HG02759 (cell line): ENCODE results near the gene ANKZF1.

Source experiments
- ATAC-seq: cut with Tn5 transposase; IDR thresholded peaks from one replicate; pipeline ENCODE4 v1.9.1; 2021; ENCODE audit warnings: mild to moderate bottlenecking, moderate library complexity; ENCODE audit not compliant: unreplicated experiment

The ANKZF1 gene

DNA sequence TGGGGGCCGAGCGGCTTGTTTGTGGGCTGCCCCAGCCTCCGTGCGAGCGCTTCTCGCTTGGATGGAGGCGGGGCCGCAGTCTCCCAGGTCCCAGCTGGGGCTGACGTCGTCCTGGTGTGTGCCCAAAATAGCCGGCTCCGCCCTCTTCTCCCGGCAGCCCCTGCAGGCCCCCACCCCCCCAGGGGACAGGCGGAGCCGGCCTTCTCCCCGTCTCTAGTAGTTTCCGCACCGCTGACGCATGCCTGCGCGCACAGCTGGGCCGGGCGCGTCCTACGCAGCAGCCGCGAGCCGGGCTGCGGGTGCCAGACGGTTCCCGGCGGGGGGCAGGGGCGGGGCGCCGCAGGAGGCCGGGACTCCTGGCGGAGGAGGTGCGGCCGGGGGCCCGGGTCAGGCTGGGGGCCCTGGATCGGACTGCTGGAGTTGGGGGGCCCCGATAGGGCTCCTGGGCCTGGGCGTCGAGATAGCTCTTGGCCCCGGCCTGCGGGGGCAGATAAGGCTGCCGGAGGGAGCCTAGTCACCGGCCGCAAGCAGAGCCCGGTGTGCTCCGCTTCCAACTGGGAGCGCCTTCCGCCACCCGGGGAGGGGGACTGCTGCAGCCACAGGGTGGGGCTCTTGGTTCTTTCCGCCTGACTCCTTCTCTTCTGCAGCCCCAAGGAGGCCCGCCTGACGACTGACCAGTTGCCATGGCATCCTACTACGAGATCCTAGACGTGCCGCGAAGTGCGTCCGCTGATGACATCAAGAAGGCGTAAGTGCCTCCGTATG is 49.7 kb downstream of the ANKZF1 start, which contains the start of gene DNAJB2:
TSS of gene DNAJB2 (plus strand) at position 216 of the 765 bp plus-strand sequence. CDS start at position 684, 468 bp downstream.
- ATAC-seq: peak; percentile 90

DNA sequence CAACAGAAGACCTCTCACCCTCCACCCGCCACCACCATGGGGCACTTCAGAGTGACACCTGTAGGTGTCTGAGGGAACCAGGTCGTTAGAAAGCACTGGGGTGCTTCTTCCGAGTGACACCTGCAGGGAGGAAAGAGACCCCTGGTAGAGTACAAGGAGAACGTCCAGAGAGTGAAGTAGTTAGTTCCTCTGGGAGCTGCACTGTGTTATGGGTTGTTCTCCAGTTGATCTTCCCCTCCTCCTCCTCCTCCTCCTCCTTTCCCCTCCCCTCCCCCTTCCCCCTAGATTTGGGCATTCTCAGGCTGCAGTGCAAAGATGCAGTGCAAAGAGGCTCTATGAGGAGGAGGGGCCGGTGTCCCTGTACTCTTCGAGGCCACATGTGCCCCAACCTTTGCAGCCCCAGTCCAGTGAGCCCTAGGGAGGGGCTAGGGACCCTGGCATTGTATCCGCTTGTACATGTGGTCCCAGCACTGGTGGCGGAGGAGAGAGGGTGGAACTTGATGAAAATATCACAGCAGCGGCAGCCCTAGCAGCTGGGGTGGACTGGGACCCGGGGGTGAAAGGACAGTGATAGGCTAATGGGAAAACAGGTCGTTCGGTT is 50.4 kb downstream of the ANKZF1 start:
- no peak for ATAC-seq

DNA sequence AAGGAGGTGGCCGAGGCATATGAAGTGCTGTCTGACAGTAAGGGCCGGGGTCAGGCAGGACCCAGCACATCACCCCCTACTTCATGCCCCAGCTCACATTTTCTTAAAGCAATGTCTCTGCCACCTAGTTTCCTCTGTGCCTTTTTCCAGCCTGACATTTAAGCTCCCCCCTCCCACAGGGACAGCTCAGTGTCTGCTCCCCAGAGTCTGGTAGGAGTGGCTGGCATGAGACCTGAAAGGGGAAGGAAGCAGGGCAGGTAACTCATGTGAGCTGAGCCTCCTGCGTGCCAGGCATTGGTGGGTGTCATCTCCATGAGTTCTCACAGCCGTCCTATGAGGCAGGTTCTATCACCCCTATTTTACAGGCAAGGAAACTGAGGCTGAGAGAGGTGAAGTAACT is 51.0 kb downstream of the ANKZF1 start:
- no peak for ATAC-seq

DNA sequence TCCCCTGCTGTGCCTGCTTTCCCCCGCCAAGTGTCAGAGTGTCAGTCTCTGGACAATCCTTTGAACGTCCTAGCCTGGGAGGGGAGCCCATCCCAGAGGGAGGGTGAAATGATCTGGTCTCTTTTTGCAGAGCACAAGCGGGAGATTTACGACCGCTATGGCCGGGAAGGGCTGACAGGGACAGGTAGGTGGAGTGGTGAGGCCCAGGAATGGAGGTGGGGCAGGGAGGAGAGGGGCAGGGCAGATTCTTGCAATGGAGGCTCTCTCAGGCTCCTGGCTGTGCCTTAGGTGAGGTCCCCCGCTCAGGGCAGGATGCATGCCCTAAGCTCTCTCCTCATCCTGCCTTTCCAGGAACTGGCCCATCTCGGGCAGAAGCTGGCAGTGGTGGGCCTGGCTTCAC is 52.0 kb downstream of the ANKZF1 start:
- no peak for ATAC-seq

DNA sequence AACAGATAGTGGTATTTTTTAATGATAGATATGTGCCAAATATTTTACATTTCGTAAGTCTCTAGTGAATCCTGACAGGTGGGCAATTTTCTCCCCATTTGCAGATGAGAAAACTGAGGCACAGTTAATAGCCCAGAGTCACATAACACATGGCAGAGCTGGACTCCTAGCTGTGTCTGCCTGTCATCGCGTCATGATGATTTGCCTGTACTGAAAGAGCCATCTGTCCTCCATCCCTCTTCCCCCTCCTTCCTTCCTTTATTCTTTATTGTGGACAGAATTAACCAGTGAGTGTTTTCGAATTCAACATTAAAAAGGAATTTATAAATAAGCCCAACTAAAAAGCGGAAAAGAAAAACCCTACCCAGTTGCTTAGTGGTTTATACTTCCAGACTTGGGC is 52.8 kb downstream of the ANKZF1 start:
- ATAC-seq: no peak

DNA sequence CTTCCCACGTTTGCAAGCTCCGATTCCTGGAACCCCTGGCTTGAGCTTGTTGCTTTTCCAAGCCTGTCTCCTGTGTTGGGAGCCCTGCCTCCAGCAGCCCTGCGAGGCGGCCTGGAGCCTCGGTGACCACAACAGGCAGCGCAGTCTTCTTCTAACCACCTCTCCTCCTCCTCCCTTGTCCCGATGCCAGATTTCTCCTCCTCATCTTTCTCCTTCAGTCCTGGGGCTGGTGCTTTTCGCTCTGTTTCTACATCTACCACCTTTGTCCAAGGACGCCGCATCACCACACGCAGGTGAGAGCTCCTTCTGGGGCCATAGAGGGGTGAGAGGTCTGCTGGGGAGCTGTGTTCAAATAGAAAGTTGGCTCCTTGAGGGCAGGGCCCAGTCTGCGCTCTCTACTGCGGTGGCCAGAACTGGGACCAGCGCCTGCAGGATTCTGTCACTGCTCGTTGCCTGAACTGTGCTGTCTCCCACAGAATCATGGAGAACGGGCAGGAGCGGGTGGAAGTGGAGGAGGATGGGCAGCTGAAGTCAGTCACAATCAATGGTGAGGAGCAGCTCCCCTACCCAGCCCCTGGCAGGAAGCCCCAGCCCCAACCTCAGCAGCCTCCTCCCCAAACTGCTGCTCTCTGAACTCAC is 53.5 kb downstream of the ANKZF1 start:
- ATAC-seq: no peak

DNA sequence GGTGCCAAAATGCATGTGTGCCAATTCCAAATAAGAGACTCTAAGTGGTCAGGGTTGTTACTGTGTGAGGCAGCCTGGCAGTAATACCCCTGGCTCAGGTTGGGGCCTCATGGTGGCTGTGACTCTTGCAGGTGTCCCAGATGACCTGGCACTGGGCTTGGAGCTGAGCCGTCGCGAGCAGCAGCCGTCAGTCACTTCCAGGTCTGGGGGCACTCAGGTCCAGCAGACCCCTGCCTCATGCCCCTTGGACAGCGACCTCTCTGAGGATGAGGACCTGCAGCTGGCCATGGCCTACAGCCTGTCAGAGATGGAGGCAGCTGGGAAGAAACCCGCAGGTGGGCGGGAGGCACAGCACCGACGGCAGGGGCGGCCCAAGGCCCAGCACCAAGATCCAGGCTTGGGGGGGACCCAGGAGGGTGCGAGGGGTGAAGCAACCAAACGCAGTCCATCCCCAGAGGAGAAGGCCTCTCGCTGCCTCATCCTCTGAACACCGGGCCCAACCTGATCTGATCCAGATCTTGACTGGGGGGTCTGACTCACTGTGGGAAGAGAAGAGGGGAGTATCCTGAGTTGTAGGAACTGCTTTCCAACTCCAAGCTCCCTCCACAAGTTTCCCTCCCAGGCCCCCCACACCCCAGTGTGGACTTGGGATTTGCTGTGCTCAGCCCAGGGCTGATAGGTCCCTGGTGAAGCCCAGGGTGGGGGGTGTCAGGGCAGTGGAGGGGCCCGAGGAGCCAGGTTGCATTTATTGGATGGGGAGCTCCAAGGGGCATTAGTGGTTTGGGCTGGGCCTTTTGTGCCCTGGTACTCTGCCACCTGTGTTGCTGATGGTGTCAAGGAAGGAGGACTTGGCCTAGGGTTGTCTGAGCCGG is 55.1 kb downstream of the ANKZF1 start:
- ATAC-seq: no peak

DNA sequence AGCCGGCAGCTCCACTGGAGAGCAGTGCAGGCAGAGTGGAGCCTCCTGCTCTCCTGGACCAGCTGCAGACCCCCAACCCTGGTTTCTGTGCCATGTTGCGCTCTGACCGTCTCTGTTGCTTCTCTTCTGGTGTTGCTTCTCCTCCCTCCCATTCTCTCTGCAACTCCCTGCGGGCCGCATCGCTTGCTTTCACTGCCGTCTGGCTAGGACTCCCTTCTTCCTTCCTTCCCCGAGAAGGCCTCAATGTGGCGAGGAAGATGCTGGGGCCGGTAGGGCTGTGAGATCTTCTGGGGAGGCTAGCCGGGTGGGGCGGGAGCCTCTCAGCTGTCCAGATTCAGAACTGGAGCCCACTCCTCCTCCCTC is 55.7 kb downstream of the ANKZF1 start:
- no peak for ATAC-seq

DNA sequence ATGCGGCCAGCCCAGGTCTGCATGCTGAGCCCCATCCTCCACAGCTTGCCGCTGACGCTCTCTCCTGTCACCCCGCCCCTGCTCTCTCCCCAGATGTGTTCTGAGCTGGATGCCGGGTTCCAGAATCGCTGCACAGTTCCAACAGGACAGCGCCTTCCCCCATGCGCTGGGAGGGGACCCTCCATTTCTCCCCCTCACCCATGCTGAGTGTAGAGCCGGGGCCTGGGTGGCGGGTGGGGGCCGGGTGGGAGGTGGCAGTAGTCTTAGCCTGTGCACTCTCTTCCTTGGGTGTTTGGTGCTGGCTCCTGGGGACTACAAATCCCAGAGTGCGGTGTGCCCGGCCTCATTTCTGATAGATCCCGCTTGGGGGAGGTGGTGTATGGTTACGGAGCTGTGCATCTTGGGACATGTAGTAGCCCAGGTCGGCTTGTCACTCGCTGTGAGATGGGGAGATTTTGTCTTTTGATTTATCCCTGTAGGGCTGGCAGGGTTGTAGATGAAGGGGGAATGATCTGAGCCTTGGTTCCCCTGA is 56.4 kb downstream of the ANKZF1 start:
- ATAC-seq: no peak
